Vagina (tissue), 2 donors: ENCODE measurements around the gene AMH. TPM values are rescaled to one million over a fixed set of nuclear protein-coding genes. Genes with fewer than 3 reads are reported as not detected.

Experiments
- DNase-seq, 2 donors: peaks; one replicate each; pipeline ENCODE4 v3.0.0-alpha.2; 2017; ENCODE audit errors: extremely low spot score in 2 of 2
- H3K27ac ChIP-seq: fragments of 200-600 bp; sonication (generic); one replicate; pipeline ENCODE4 v1.5.1; 2019
- H3K27me3 ChIP-seq: fragments of 200-600 bp; sonication (generic); one replicate; pipeline ENCODE4 v1.5.1; 2019
- H3K36me3 ChIP-seq, 2 donors: fragments of 200-600 bp; sonication (generic); one replicate each; pipeline ENCODE4 v1.5.1; 2017 to 2019
- H3K4me1 ChIP-seq: fragments of 200-600 bp; sonication (generic); one replicate; pipeline ENCODE4 v1.5.1; 2019
- H3K4me3 ChIP-seq, 2 donors: fragments of 200-600 bp; sonication (generic); 1 replicate in 1 of 2; 2 replicates in 1 of 2; pipeline ENCODE4 v1.5.1; 2016 to 2019
- H3K9me3 ChIP-seq: fragments of 200-600 bp; sonication (generic); one replicate; pipeline ENCODE4 v1.5.1; 2019
- POLR2A ChIP-seq, 2 donors: fragments of 450-650 bp; IDR thresholded peaks; one replicate each; pipeline ENCODE4 v1.6.1; 2017; ENCODE audit warnings: antibody characterized with exemption in 2 of 2, mild to moderate bottlenecking in 2 of 2, moderate library complexity in 2 of 2
- POLR2AphosphoS5 ChIP-seq, 2 donors: sonication (generic); formaldehyde crosslinking; IDR thresholded peaks; one replicate each; pipeline ENCODE4 v1.9.0; 2017; ENCODE audit warnings: antibody characterized with exemption in 2 of 2, mild to moderate bottlenecking in 2 of 2, low read depth in 1 of 2; ENCODE audit not compliant: insufficient read depth in 1 of 2
- intact Hi-C: fragments of 100-400 bp; cut with DNase I; formaldehyde crosslinking; loops from one replicate; pipeline ENCODE4 v1.15.1; 2023
- total RNA-seq: library from RNA; depleted of rRNA; stranded (reverse); fragments of >200 nt; gene quantifications from one replicate; pipeline ENCODE4 v1.2.3, GENCODE V29; 2016
- TF ChIP-seq, protein P1 (sequence below), 3 experiments: fragments of 450-650 bp in 2 of 3; fragments of 200-600 bp in 1 of 3; sonication (generic) in 1 of 3; IDR thresholded peaks; one replicate each; pipeline ENCODE4 v1.5.1; 2017 to 2019; ENCODE audit warnings: antibody characterized with exemption in 3 of 3, mild to moderate bottlenecking in 2 of 3, moderate library complexity in 2 of 3

The AMH gene
- total RNA-seq, 1 donor from 2014 or later: 2.7 TPM

DNA sequence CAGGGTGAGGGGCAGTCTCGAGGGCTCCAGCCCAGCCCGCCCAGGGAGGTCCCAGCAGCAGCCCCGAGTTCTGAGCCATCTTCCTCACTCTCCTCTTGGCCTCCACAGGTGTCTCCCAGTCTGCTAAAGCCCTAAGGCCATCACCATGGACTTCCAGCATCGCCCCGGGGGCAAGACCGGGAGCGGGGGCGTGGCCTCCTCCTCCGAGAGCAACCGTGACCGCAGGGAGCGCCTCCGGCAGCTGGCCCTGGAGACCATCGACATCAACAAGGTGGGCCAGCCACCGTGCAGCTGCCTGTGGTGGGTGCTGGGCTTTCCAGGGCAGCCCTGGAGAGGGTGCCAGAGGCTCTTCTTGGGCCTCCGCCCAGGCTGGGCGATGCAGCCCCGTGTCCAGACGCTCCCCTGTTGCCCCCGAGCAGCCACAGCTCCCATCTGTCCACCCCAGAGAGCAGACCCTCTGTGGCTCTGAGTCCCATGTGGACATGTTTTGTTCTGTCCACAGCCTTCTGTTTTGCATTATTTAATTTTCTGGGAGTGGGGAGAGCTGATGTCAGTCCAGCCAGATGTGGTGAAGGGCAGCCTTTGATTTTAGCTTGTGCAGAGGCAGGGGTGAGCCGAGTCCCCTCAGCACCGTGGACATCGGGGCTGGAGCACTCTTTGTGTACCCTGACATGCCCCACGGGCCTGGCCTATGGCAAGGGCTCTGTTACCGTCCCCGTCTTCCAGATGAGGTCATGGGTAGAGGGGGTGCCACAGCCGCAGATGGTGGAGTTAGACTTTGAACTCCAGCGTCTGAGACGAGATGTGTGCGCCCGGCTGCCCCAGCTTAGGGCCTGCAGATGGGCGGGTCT is 5.6 kb upstream of the AMH start:
- TF ChIP-seq, protein P1, sequence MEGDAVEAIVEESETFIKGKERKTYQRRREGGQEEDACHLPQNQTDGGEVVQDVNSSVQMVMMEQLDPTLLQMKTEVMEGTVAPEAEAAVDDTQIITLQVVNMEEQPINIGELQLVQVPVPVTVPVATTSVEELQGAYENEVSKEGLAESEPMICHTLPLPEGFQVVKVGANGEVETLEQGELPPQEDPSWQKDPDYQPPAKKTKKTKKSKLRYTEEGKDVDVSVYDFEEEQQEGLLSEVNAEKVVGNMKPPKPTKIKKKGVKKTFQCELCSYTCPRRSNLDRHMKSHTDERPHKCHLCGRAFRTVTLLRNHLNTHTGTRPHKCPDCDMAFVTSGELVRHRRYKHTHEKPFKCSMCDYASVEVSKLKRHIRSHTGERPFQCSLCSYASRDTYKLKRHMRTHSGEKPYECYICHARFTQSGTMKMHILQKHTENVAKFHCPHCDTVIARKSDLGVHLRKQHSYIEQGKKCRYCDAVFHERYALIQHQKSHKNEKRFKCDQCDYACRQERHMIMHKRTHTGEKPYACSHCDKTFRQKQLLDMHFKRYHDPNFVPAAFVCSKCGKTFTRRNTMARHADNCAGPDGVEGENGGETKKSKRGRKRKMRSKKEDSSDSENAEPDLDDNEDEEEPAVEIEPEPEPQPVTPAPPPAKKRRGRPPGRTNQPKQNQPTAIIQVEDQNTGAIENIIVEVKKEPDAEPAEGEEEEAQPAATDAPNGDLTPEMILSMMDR (IDR thresholded peaks at IDR 0.05): no peak
- TF ChIP-seq POLR2AphosphoS5 (IDR thresholded peaks at IDR 0.05; ENCODE audit: insufficient read depth in 1 of 2, low read depth in 1 of 2) (no peak), POLR2A (IDR thresholded peaks at IDR 0.05) (no peak)
- intact Hi-C loops: no loop called here
- DNase-seq: no peak
- Histone ChIP-seq H3K4me3 (no peak overlapping the region), H3K27me3 (no peaks in the 10 kb centered on the region), H3K27ac (no peak overlapping the region), H3K4me1 (peaks cover 53% of the 10 kb centered on the region), H3K9me3 (no peaks in the 10 kb centered on the region), H3K36me3 (peaks cover 7 to 53% of the 10 kb centered on the region in 2 donors)

DNA sequence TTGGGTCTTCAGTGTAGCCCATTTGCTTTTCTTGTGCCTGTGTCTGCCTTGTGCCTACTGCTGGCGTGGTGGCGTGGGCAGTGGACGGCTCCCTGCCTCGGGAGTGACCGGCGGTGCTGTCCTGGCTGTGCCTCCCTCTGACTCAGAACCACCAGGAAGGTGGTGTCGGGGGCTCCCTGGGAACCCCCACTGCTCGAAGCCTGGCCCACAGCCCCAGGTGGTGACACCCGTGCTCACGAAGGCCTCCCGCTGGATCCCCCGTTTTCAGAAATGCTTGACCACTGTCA is 5.1 kb upstream of the AMH start:
- intact Hi-C loops: no loop called here
- H3K27ac ChIP-seq: no peak overlapping the region
- no peaks in the 10 kb centered on the region for H3K9me3 ChIP-seq
- H3K4me1 ChIP-seq: peaks cover 47% of the 10 kb centered on the region
- no peak overlapping the region for H3K4me3 ChIP-seq
- no peaks in the 10 kb centered on the region for H3K27me3 ChIP-seq
- no peak for TF ChIP-seq POLR2A (IDR thresholded peaks at IDR 0.05)
- no peak for TF ChIP-seq POLR2AphosphoS5 (IDR thresholded peaks at IDR 0.05; ENCODE audit: insufficient read depth in 1 of 2, low read depth in 1 of 2)
- TF ChIP-seq, protein P1 (IDR thresholded peaks at IDR 0.05): no peak
- peaks cover 7 to 54% of the 10 kb centered on the region in 2 donors for H3K36me3 ChIP-seq
- DNase-seq: no peak

DNA sequence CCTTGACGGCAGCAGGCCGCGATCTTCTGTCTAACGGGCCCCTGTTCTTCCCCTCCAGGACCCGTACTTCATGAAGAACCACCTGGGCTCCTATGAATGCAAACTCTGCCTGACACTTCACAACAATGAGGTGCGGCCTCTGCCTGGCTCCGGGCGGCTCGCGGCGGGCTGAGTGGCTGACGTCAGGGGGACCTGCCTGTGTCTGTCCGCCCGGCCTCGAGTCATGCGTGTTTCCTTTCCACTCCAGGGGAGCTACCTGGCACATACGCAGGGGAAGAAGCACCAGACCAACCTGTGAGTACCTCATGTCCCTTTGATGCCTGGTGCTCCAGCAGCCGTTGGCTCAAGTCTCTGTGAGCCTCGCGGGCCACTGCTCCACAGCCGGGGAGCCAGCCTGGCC is 4.6 kb upstream of the AMH start:
- no peak for TF ChIP-seq POLR2A (IDR thresholded peaks at IDR 0.05)
- TF ChIP-seq, protein P1 (IDR thresholded peaks at IDR 0.05): no peak
- no peak for TF ChIP-seq POLR2AphosphoS5 (IDR thresholded peaks at IDR 0.05; ENCODE audit: insufficient read depth in 1 of 2, low read depth in 1 of 2)
- no peaks in the 10 kb centered on the region for H3K27me3 ChIP-seq
- peaks cover 43% of the 10 kb centered on the region for H3K4me1 ChIP-seq
- no peaks in the 10 kb centered on the region for H3K9me3 ChIP-seq
- DNase-seq: no peak
- H3K4me3 ChIP-seq: no peak overlapping the region
- no peak overlapping the region for H3K27ac ChIP-seq
- intact Hi-C loops: no loop called here
- H3K36me3 ChIP-seq: peaks cover 7 to 54% of the 10 kb centered on the region in 2 donors

DNA sequence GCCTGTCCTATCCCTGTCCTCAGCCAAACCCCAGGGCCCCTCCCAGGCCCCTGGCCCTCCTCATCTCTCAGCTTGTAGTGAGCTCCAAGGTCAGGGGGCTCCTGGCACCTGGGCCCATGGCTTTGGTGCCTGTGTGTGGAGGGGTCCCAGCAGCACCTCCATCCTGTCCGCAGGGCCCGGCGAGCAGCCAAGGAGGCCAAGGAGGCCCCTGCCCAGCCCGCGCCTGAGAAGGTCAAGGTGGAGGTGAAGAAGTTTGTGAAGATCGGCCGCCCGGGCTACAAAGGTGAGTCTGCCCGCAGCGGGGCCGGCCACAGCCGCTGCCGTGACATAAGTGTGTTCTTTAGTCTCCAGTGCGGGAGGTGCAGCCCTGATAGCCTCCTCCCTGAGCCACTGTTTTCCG is 3.9 kb upstream of the AMH start:
- Histone ChIP-seq H3K4me3 (no peak overlapping the region), H3K9me3 (no peaks in the 10 kb centered on the region), H3K27me3 (no peaks in the 10 kb centered on the region), H3K36me3 (peaks cover 7 to 54% of the 10 kb centered on the region in 2 donors), H3K4me1 (peaks cover 37% of the 10 kb centered on the region), H3K27ac (no peak overlapping the region)
- no peak for DNase-seq
- no peak for TF ChIP-seq POLR2AphosphoS5 (IDR thresholded peaks at IDR 0.05; ENCODE audit: insufficient read depth in 1 of 2, low read depth in 1 of 2)
- TF ChIP-seq POLR2A (IDR thresholded peaks at IDR 0.05): no peak
- TF ChIP-seq, protein P1 (IDR thresholded peaks at IDR 0.05): no peak
- intact Hi-C loops: no loop called here

DNA sequence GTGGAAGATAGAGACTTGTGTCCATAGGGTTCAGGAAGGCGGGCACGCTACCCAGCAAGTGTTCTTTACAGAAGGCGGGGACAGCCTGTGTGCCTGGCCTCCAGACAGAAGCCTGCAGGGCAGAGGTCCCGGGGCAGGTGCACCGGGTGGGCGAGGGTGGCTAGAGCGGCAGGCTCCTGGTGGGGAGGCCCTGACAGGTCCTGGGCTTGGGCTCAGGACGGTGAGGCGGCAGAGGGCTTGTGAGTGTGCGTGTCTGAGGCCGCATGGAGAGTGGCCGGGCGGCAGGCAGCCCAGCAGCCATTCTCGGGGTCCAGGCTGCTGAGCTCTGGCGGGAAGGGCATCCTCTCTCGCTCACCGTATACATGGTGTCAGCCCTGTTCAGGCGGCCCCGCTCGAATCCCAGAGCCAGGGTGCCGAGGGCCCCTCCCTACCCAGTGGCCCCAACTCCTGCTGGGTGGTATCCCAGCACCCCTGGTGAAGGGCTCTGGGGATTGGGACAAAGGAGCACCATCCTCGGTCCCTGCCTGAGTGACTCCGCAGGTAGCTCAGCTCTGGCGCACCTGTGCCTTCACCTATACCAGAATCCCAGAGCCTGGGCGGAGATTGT is 3.0 kb upstream of the AMH start:
- Histone ChIP-seq H3K4me3 (no peak overlapping the region), H3K36me3 (peaks cover 7 to 54% of the 10 kb centered on the region in 2 donors)

More for the DNA sequence above, 3.0 kb upstream of the AMH start:
- intact Hi-C loops: no loop called here
- TF ChIP-seq POLR2AphosphoS5 (IDR thresholded peaks at IDR 0.05; ENCODE audit: insufficient read depth in 1 of 2, low read depth in 1 of 2): no peak
- no peak for DNase-seq
- no peaks in the 10 kb centered on the region for H3K27me3 ChIP-seq
- H3K4me1 ChIP-seq: peaks cover 37% of the 10 kb centered on the region
- no peaks in the 10 kb centered on the region for H3K9me3 ChIP-seq
- H3K27ac ChIP-seq: no peak overlapping the region
